ENCODE data around the gene FBXW12.
A peak's percentile ranks its signal among the peaks of the same experiment; 100 is the strongest.

Gene FBXW12

DNA sequence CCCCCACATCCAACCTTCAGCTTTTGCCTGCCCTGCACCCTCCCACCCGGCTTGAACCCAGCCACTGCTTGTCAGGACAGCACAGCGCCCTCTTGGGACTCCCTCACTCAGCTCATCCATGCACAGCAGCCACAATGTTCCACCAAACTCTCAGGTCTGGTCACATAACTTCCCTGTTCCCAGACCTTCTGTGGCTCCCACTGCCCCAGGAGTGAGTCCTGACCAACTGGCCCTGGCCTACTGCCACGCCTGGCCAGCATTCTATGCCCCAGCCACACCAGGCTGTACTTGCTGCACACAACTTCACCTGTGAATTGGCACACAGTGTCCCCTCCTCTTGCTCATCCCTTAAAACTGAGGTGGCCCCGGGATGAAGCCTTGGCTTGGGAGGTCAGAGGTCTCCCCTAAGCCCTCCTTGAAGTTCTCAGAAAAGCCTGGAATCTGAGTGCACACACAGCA, 36.8 kb downstream of the FBXW12 start:
- DNase-seq, result peak; percentile 44

GRCh38 chr3:48409291-48410201, 37.5 kb downstream of the FBXW12 start:
- DNase-seq, result peak; percentile 43

- DNase-seq, result peak; percentile 40
Measured at GRCh38 chr3:48410205-48411040, 38.4 kb downstream of the FBXW12 start.

- no peak for DNase-seq
Measured at GRCh38 chr3:48411041-48411588, 39.1 kb downstream of the FBXW12 start.

DNA sequence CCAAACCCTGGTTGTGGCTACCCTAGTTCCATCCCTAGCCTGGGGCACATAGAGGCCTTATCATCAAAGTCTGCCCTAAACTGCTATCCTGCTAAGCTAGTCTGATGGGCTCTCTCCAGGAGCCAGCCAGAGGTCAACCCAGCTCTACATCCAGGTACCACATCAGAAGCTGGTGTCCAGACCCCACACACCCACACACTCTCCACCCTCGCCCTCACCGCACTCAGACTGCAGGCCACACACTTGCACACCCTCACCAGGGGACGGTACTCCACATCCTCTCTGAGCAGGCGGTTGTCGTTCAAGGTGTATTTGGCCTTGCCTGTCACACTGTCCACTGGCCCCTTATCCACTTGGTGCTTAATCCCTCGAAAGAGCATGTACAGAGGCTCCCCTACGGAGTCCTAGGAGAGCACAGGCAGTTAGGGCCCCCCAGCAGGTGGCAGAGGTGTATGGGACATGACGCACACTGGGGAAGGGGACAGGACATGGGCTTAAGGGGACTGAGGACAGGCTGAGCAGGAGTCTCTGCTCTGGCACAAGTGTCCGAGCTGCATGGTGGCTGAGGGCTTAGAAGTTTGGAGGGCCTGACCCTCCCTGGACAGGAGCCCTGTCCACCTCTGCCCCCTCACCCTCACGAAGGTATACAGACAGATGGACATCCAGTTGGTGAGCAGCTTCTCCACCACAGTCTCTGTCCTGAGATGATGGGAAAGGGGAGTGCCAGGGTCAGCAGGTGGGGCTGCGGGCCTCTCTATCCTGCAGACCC, 39.8 kb downstream of the FBXW12 start:
- DNase-seq, result no peak

- DNase-seq, result no peak
Measured at GRCh38 chr3:48412375-48413001, 40.5 kb downstream of the FBXW12 start.

GRCh38 chr3:48413086-48413485, 41.1 kb downstream of the FBXW12 start:
- no peak for DNase-seq

DNA sequence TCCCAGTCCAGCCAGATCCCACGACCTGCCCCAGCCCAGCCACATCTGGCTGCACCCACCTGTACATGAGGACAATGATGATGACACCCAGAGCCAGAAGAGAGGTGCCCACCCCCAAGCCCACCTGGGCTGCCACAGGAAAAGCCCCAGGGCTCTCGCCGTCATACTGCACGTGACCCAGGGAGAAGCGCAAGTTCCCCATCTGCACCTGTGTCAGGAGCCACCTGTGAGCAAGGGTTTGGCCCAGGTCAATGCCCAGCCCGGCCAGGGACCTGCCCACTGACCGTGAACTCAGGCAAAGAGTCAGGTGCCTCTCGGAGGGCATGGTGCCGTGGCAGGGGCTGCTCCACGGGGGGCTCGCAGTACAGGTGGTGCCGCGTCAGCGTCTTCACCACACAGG, 41.6 kb downstream of the FBXW12 start:
- no peak for DNase-seq

- no peak for DNase-seq
Measured at GRCh38 chr3:48414376-48415250, 42.6 kb downstream of the FBXW12 start.

DNA sequence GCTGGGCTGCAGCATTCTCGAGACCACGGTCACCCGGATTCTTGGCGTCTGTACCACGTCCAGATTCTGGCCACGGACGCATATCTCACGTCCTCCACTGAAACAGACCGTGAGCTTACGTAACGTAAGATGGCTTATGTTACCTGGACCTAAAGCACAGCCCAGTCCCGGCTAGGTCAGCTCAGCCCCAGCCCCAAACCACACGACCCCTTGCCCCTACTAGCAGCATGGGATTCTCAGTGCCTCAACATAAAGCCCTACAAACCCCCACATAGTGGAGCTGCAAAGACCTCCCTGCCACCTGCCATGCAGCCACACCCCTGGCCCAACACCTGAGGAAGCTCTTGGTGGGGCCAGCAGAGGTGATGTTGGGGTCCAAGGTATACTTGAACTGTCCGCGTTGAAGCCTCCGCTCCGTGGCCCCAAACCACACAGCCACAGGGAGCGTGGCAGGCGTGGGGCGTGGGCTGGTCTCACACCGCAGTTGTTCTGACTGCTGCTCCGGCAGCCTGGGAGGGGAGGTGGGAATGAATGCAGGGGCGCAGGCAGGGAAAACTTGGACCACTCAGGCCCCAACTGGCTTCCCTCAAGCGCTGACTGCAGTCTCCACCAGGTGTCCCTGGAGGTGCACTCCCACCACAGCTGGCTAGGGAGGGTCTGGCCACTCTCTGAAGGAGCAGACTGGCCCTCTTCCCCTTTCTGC, 43.4 kb downstream of the FBXW12 start:
- DNase-seq, result no peak

- DNase-seq, result no peak
Measured at GRCh38 chr3:48416091-48416505, 44.1 kb downstream of the FBXW12 start.

DNA sequence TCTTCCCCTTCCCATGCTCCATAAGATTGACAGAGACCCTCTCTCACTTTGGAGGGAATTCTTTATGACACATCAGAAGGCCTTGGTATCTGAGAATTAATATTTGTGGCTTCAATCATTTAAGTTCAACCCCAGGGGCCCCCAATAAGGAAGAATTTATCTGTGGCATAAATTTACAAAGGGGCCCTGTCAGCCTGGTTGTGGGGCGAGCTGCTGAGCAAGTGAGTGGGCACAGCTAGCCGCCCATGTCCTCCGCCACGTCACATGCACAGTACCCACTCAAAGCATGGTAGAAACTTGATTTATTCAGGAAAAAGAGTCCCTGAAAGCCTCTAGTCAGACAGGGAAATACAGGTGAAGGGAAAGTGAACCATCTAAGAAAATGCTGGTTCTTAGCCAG, 44.5 kb downstream of the FBXW12 start:
- no peak for DNase-seq

GRCh38 chr3:48417529-48418108, 45.6 kb downstream of the FBXW12 start:
- no peak for DNase-seq

- no peak for DNase-seq
Measured at GRCh38 chr3:48418140-48418539, 46.1 kb downstream of the FBXW12 start.

DNA sequence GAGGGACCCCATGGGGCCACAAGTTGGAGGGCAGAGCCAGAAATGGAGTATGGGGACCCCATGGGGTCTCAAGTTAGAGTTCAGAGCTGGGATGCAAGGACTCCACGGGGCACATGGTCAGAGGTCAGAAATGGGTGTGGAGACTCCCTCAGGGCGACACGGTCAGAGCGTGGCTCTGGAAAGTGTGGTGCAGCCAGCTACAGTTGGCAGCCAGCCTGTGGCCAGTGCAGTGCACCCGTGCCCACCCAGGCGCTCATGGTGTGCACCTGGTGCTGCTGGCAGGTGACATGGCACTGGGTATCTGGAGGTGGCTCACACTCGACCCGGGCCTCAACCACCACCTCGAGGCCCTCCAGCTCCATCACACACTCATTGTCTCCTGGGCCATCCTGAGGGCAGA, 46.6 kb downstream of the FBXW12 start:
- DNase-seq, result no peak

DNA sequence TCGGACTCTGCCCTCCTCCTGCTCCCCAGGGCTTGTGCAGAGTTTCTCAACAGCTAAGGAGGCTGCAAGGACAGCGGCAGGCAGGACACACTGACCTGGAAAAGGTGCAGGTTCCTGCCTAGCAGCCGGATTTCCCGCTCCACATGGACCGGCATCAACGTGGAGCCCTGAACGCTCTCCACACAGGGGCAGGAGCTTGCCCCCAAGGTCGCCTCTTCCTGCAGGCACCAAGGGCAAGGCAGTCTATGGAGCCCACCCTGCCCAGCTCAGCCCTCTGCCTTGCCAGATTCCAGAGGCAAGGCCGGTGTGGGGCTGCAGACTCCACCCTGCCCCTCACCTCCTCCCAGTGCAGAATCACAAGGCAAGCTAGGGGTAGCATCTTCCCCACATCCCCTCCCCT, 47.1 kb downstream of the FBXW12 start:
- no peak for DNase-seq

GRCh38 chr3:48419597-48419996, 47.6 kb downstream of the FBXW12 start:
- DNase-seq, result no peak

DNA sequence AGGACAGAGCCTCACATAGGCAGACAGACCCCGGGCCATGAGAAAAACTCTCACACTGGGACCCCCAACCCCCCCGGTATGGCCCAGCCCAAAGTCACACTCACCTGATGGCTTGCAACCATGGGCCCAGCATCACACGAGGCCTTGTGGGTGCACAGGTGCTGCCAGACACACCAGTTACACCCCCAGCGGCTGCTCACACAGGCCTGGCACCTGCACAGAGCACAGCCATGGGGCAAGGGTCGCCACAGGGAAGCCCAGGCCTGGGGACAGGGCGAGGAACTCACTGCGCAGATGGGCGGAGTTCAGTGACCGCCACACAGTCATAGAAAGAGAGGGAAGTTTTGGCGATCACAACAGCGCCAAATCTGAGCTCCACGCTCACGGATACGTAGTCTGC, 48.5 kb downstream of the FBXW12 start:
- no peak for DNase-seq

DNA sequence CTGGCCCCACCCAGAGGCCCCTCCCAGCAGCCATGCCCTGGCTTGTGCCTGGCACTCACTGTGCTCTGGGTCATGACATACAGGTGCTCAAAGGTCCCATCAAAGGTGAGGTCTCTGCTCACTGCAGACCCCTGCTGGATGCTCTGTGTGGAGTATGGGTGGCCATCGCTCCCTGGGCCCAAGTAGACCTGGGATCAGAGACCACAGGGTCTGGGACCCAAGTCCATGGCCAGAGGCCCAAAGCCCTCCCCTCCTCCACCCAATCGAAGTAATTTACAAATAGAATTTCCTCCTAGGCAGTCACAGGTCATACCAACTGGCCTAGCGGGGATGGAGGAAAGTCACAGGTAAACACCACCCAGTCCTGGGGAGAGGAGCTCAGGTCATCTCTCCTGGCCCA, 50.3 kb downstream of the FBXW12 start:
- no peak for DNase-seq

DNA sequence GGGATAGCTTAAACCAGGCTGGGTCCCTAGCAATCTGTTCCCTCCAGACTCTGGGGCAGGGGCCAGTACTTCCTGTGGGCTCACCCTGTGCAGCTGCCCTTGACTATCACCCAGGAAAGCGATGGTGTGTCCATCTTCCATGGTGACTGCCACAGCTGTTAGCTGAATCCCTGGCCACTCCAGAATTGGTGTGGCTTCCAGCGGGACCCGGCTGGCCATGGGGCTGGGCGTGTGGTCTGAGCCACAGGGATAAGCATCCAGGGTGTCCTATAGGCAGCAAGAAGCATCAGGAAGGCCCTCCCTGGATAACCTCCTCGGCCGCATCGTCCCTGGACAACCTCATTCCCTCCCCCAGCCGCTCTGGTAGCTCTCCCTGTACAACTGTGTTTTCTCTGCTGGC, 50.7 kb downstream of the FBXW12 start:
- no peak for DNase-seq
